ENCODE measurements around the gene ADGRG7. TPM values are rescaled to one million over a fixed set of nuclear protein-coding genes. Genes with fewer than 3 reads are reported as not detected.

Gene ADGRG7
- total and polyA plus RNA-seq, 9 donors: not detected

DNA sequence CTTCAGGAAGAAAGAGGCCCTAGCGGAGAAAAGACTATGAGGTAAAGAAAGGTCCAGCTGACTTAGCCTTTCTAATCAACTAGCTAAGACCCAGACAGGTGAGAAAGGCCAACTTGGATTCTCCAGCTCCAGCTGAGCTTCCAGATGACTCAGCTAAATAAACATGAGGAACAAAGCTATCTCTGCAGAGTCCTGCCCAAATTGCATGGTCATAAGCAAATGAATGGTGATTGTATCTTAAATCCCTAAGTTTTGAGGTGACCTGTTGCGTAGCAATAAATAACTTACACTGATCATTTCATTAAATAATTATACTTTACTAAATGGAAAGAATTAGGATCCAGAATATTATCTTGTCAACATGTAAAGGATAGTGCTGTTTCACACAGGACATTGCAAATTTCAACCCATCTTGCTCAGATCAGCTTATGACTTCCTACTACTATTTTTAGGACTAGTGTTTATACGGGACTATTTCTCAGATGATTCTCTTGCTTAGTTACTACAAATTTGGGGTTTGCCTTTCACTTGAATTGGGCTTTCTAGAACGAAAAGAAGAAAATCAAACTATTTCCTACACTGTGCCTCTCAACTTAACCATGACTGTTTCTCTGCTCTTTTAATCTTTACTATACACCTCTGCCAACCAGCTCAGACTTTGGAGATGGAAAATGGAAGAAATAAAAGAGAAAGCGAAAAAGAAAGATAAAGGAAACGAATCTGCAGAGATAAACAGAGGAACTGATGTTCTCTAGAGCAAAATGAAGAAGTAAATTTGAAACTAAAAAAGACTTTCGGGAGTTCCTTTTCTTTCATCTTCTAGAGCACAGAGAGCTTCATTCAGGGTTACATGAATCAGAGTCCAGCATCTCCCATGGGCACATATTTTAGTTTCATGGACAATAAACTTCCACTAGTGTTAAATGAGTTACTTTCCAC is 6.6 kb upstream of the ADGRG7 start:
- no peak overlapping the region for H3K27ac ChIP-seq
- no peak overlapping the region for H3K4me3 ChIP-seq
- no peaks in the 10 kb centered on the region for H3K9me3 ChIP-seq
- H3K36me3 ChIP-seq: no peaks in the 10 kb centered on the region
- no peaks in the 10 kb centered on the region for H3K27me3 ChIP-seq
- no peak for TF ChIP-seq POLR2A (IDR thresholded peaks at IDR 0.05)
- TF ChIP-seq, protein P1, sequence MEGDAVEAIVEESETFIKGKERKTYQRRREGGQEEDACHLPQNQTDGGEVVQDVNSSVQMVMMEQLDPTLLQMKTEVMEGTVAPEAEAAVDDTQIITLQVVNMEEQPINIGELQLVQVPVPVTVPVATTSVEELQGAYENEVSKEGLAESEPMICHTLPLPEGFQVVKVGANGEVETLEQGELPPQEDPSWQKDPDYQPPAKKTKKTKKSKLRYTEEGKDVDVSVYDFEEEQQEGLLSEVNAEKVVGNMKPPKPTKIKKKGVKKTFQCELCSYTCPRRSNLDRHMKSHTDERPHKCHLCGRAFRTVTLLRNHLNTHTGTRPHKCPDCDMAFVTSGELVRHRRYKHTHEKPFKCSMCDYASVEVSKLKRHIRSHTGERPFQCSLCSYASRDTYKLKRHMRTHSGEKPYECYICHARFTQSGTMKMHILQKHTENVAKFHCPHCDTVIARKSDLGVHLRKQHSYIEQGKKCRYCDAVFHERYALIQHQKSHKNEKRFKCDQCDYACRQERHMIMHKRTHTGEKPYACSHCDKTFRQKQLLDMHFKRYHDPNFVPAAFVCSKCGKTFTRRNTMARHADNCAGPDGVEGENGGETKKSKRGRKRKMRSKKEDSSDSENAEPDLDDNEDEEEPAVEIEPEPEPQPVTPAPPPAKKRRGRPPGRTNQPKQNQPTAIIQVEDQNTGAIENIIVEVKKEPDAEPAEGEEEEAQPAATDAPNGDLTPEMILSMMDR (IDR thresholded peaks at IDR 0.05): no peak
- TF ChIP-seq EP300 (IDR thresholded peaks at IDR 0.05): no peak
- WGBS, 3 donors: 56 to 62% (median 62%) methylated on average over 7 of the region's 7 CpGs
- intact Hi-C loops (cut with DNase I): no loop called here
- no peak for DNase-seq
- no peaks in the 10 kb centered on the region for H3K4me1 ChIP-seq (ENCODE audit: insufficient read depth)

DNA sequence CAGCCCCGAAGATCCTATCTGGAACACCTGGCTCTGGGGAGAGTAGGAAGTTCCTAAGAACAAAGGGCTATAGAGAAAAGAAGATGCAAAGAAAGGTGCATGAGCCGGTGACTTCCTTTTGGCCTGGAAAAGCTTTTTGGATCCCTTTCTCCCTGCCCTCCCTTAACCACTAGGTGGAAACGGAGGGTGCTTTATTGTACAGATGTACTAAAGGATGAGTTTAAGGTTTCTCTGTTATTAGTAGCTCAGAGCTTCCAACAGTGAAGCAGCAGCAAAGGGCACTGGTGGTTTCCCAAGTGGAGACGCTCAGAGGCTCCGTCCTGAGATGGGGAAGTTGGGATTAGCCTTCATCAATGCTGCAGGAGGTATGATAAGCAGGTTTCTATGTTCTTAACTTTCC is 5.9 kb upstream of the ADGRG7 start:
- TF ChIP-seq, protein P1 (IDR thresholded peaks at IDR 0.05): no peak
- TF ChIP-seq POLR2A (IDR thresholded peaks at IDR 0.05) (no peak), EP300 (IDR thresholded peaks at IDR 0.05) (no peak)
- no peaks in the 10 kb centered on the region for H3K9me3 ChIP-seq
- H3K4me3 ChIP-seq: no peak overlapping the region
- H3K27me3 ChIP-seq: no peaks in the 10 kb centered on the region
- H3K4me1 ChIP-seq (ENCODE audit: insufficient read depth): no peaks in the 10 kb centered on the region
- 31 to 41% (median 34%) methylated on average over 5 of the region's 5 CpGs for WGBS, 3 donors
- no peak for DNase-seq
- H3K36me3 ChIP-seq: no peaks in the 10 kb centered on the region
- no peak overlapping the region for H3K27ac ChIP-seq
- intact Hi-C loops (cut with DNase I): no loop called here

DNA sequence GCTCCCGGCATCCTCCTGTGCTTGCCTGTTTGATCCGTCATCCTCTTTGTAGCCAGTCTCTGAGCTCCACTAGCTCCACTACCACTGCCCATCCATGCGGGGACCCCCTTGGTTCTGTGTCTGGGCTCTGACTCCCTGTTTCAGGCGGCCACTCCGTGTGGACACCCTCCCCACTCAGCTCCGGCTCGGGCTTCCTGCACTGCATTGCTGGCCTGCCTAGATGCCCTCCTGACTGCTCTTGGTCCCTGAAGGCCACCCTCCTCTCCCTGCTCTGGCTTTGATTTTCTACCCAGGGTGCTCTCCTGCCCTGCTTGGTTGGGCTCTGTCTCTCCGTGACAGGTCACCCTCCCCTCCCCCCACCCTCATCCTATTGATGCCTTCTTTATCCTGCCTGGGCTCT is 4.0 kb upstream of the ADGRG7 start:
- 83 to 92% (median 87%) methylated on average over 8 of the region's 8 CpGs for WGBS, 3 donors

DNA sequence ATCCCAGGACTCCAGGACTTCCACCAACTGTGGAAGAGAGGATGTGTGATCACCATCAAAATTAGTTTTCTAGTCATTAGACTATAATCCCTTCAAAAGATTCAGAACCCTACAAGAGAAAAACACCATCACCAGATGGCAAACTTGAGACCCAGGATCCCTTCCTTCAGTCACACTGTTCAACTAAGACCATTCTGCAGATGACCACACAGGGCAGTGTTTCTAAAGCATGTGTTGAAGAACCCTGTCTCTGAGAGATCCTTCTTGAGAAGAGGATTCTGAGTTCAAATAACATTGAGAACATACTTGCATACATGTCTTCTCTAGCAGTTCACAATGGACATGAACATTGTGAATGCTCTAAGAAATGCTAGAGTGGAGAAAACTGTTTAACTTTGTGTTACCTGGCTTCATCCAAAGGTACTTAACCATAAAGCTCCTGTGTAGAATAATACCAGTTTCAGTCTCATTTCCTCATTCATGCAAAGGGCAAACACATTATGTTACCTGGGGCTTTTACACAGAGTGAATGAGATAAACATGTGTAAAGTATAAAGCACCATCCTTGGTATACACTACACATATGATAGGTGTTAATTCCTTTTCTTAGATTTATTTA is 2.4 kb upstream of the ADGRG7 start:
- TF ChIP-seq EP300 (IDR thresholded peaks at IDR 0.05) (no peak), POLR2A (IDR thresholded peaks at IDR 0.05) (no peak)
- TF ChIP-seq, protein P1 (IDR thresholded peaks at IDR 0.05): no peak
- intact Hi-C loops (cut with DNase I): no loop called here
- no peak for DNase-seq

More for the DNA sequence above, 4.0 kb upstream of the ADGRG7 start:
- H3K4me1 ChIP-seq (ENCODE audit: insufficient read depth): no peaks in the 10 kb centered on the region
- no peak overlapping the region for H3K27ac ChIP-seq
- H3K36me3 ChIP-seq: no peaks in the 10 kb centered on the region
- H3K27me3 ChIP-seq: no peaks in the 10 kb centered on the region
- DNase-seq: no peak
- H3K4me3 ChIP-seq: no peak overlapping the region
- intact Hi-C loops (cut with DNase I): no loop called here
- TF ChIP-seq, protein P1 (IDR thresholded peaks at IDR 0.05): no peak
- TF ChIP-seq POLR2A (IDR thresholded peaks at IDR 0.05): no peak
- TF ChIP-seq EP300 (IDR thresholded peaks at IDR 0.05): no peak
- no peaks in the 10 kb centered on the region for H3K9me3 ChIP-seq

More for the DNA sequence above, 2.4 kb upstream of the ADGRG7 start:
- H3K27me3 ChIP-seq: no peaks in the 10 kb centered on the region
- H3K4me1 ChIP-seq (ENCODE audit: insufficient read depth): no peaks in the 10 kb centered on the region
- no peaks in the 10 kb centered on the region for H3K36me3 ChIP-seq
- no peak overlapping the region for H3K27ac ChIP-seq
- H3K9me3 ChIP-seq: no peaks in the 10 kb centered on the region
- no peak overlapping the region for H3K4me3 ChIP-seq
